ENCODE measurements around the gene METAP2. TPM values are rescaled to one million over a fixed set of nuclear protein-coding genes. Genes with fewer than 3 reads are reported as not detected.

Gene METAP2
- total and polyA plus RNA-seq, 2 experiments from 2014 or later = 111 to 159 TPM

DNA sequence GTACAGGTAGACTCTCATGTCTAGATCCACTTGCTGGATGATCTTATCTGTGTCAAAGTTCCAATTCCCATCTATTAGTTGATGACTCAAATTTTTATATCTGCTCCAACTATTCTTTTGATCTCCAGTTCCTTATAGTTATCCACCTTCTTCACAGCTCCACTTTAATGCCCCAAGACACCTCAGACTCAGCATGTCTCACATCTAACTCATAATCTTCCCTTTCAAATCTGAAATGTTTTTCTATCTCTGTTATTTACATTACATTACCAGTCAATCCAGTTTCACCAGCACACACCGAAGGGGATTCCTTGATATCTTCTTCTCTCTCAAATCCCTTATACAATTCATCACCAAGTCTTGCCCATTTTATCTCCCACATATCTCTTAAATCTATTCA, 3.7 kb upstream of the METAP2 start:
- TF ChIP-seq STAT1 (IDR thresholded peaks at IDR 0.05; ENCODE audit: unreplicated experiment) = no peak
- Histone ChIP-seq H3K79me2 (replicated peaks; ENCODE audit: insufficient read depth) (peaks cover 14% of the 10 kb centered on the region), H3F3A (replicated peaks; ENCODE audit: low read depth) (peaks cover 9% of the 10 kb centered on the region; the same call in 1 of the 2 replicates), H3K9me2 (ENCODE audit: insufficient read depth) (no peaks in the 10 kb centered on the region), H3K27ac (ENCODE audit: low read depth) (no peak overlapping the region), H3K27me3 (ENCODE audit: insufficient read depth) (no peaks in the 10 kb centered on the region), H3K4me1 (ENCODE audit: insufficient read depth) (peaks cover 9% of the 10 kb centered on the region; the same call in 1 of the 2 replicates), H3K4me3 (no peak overlapping the region), H2AFZ (no peak overlapping the region), H4K20me1 (replicated peaks; ENCODE audit: insufficient read depth) (peaks cover 7% of the 10 kb centered on the region; the same call in 1 of the 2 replicates), H3K36me3 (ENCODE audit: insufficient read depth) (no peaks in the 10 kb centered on the region), H3K4me2 (no peak overlapping the region)
- Mint-ChIP-seq H3K27ac (no peak overlapping the region), H3K27me3 (ENCODE audit: insufficient read depth, low read depth, poor library complexity) (peaks cover 2% of the 10 kb centered on the region), H3K4me3 (no peak overlapping the region), H3K4me1 (peaks cover under 1% of the 10 kb centered on the region; the same call in 1 of the 3 replicates), H3K9me3 (no peaks in the 10 kb centered on the region), H3K36me3 (ENCODE audit: low read depth) (peaks cover 6% of the 10 kb centered on the region)
- DNase-seq (ENCODE audit: low spot score) = no peak
- no peak for ATAC-seq

DNA sequence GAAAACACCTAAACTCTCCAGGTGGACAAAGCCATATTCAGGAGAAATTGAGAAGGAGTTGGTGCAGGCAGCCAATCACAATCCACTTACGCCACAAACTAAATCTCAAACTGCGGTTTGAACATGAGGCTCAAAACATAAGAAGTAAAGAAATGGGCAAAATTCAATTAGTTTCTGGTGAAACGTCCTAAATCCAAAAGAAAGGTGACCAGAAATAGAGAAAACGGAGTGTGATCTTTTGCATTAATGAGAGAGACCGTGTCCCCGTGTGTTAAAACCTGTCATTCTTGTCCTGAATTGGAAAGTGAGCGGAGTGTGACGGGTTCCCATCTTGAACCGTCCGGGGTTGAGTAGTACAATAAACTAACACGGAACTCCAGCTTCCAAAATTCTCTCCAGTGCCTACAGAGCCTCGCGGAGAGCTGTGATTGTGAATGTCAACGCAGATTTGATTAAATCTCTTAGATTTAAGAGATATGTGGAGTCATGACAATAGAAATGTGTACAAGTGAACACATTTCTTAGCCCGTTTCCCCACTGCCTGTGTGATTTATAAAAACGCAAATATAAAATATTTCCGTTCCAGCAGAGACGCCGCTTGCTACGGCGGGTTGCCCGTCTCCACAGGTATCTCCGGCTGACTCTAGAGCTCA, 595 bp upstream of the METAP2 start:
- Mint-ChIP-seq H3K4me3 (peak overlapping the region; percentile 100), H3K9me3 (no peaks in the 10 kb centered on the region), H3K27ac (peak overlapping the region; percentile 98), H3K27me3 (ENCODE audit: insufficient read depth, low read depth, poor library complexity) (peaks cover 2% of the 10 kb centered on the region), H3K36me3 (ENCODE audit: low read depth) (peaks cover 36% of the 10 kb centered on the region), H3K4me1 (peaks cover 8% of the 10 kb centered on the region)
- Histone ChIP-seq H3K9me2 (ENCODE audit: insufficient read depth) (no peaks in the 10 kb centered on the region), H2AFZ (peak overlapping the region; percentile 92), H4K20me1 (replicated peaks; ENCODE audit: insufficient read depth) (peaks cover 27% of the 10 kb centered on the region), H3K36me3 (ENCODE audit: insufficient read depth) (peaks cover 26% of the 10 kb centered on the region), H3K4me1 (ENCODE audit: insufficient read depth) (peaks cover 10% of the 10 kb centered on the region; the same call in 1 of the 2 replicates), H3K79me2 (replicated peaks; ENCODE audit: insufficient read depth) (peaks cover 44% of the 10 kb centered on the region), H3K4me2 (peak overlapping the region; percentile 85), H3F3A (replicated peaks; ENCODE audit: low read depth) (peaks cover 9% of the 10 kb centered on the region; the same call in 1 of the 2 replicates), H3K27ac (ENCODE audit: low read depth) (peak overlapping the region; percentile 85), H3K27me3 (ENCODE audit: insufficient read depth) (no peaks in the 10 kb centered on the region), H3K4me3 (peak overlapping the region; percentile 100)
- ATAC-seq = peak; percentile 27
- DNase-seq (ENCODE audit: low spot score) = peak; percentile 43
- no peak for TF ChIP-seq NANOG (IDR thresholded peaks at IDR 0.05; ENCODE audit: borderline replicate concordance)
- TF ChIP-seq EZH2 (IDR thresholded peaks at IDR 0.05; ENCODE audit: low read depth, unreplicated experiment) = no peak

DNA sequence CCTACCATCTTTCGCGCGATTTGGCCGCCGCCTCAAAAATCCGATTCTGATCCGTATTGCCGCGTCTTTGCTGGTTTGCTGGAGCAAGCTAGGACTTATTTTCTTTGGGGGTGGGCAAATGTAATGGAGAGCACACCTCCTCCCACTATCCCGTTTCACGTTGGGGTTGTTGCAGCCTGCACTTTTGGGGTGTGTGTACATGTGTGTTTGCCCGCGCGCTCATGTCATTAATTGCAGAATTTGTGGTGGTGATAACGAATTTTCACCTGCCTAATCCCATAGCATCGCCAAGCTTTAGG, 657 bp downstream of the METAP2 start:
- peaks cover 57% of the 10 kb centered on the region for H3K79me2 ChIP-seq (replicated peaks; ENCODE audit: insufficient read depth)
- Mint-ChIP-seq H3K27me3 (ENCODE audit: insufficient read depth, low read depth, poor library complexity) (peaks cover 2% of the 10 kb centered on the region), H3K4me1 (peaks cover 12% of the 10 kb centered on the region), H3K36me3 (ENCODE audit: low read depth) (peaks cover 47% of the 10 kb centered on the region), H3K9me3 (no peaks in the 10 kb centered on the region), H3K27ac (peak overlapping the region; percentile 98), H3K4me3 (peak overlapping the region; percentile 100)
- H2AFZ ChIP-seq = peak overlapping the region; percentile 88
- H3K4me3 ChIP-seq = peak overlapping the region; percentile 100
- H3K36me3 ChIP-seq (ENCODE audit: insufficient read depth) = peaks cover 34% of the 10 kb centered on the region
- H3K4me1 ChIP-seq (ENCODE audit: insufficient read depth) = peaks cover 10% of the 10 kb centered on the region; the same call in 1 of the 2 replicates
- ATAC-seq (no peak), DNase-seq (ENCODE audit: low spot score) (peak; percentile 10)
- H3F3A ChIP-seq (replicated peaks; ENCODE audit: low read depth) = peaks cover 9% of the 10 kb centered on the region; the same call in 1 of the 2 replicates
- H3K27me3 ChIP-seq (ENCODE audit: insufficient read depth) = no peaks in the 10 kb centered on the region
- peak overlapping the region; percentile 90; the same call in 1 of the 2 replicates for H3K27ac ChIP-seq (ENCODE audit: low read depth)
- H4K20me1 ChIP-seq (replicated peaks; ENCODE audit: insufficient read depth) = peaks cover 30% of the 10 kb centered on the region
- H3K4me2 ChIP-seq = peak overlapping the region; percentile 100
- H3K9me2 ChIP-seq (ENCODE audit: insufficient read depth) = no peaks in the 10 kb centered on the region
- TF ChIP-seq EZH2 (IDR thresholded peaks at IDR 0.05; ENCODE audit: low read depth, unreplicated experiment) (no peak), POLR2AphosphoS5 (IDR thresholded peaks at IDR 0.05; ENCODE audit: low read depth) (no peak), ZNF331 (CRISPR knock-in tag; IDR thresholded peaks at IDR 0.05; ENCODE audit: low read depth) (no peak), JUNB (IDR thresholded peaks at IDR 0.05; ENCODE audit: unreplicated experiment) (no peak), NANOG (IDR thresholded peaks at IDR 0.05; ENCODE audit: borderline replicate concordance) (no peak), EZH2phosphoT487 (IDR thresholded peaks at IDR 0.05; ENCODE audit: unreplicated experiment) (no peak), STAT1 (IDR thresholded peaks at IDR 0.05; ENCODE audit: unreplicated experiment) (no peak)
- TF ChIP-seq, protein P1, sequence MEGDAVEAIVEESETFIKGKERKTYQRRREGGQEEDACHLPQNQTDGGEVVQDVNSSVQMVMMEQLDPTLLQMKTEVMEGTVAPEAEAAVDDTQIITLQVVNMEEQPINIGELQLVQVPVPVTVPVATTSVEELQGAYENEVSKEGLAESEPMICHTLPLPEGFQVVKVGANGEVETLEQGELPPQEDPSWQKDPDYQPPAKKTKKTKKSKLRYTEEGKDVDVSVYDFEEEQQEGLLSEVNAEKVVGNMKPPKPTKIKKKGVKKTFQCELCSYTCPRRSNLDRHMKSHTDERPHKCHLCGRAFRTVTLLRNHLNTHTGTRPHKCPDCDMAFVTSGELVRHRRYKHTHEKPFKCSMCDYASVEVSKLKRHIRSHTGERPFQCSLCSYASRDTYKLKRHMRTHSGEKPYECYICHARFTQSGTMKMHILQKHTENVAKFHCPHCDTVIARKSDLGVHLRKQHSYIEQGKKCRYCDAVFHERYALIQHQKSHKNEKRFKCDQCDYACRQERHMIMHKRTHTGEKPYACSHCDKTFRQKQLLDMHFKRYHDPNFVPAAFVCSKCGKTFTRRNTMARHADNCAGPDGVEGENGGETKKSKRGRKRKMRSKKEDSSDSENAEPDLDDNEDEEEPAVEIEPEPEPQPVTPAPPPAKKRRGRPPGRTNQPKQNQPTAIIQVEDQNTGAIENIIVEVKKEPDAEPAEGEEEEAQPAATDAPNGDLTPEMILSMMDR (conservative IDR thresholded peaks at IDR 0.05; ENCODE audit: low read depth in 2 of 2) = no peak
- TF ChIP-seq, protein P2, sequence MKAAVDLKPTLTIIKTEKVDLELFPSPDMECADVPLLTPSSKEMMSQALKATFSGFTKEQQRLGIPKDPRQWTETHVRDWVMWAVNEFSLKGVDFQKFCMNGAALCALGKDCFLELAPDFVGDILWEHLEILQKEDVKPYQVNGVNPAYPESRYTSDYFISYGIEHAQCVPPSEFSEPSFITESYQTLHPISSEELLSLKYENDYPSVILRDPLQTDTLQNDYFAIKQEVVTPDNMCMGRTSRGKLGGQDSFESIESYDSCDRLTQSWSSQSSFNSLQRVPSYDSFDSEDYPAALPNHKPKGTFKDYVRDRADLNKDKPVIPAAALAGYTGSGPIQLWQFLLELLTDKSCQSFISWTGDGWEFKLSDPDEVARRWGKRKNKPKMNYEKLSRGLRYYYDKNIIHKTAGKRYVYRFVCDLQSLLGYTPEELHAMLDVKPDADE (IDR thresholded peaks at IDR 0.05) = no peak

All from GM23338 (cell line).